Spleen (tissue), 7 donors: ENCODE data around the gene SOD2.

ENCODE experiments used
- POLR2A ChIP-seq, 3 donors: fragments of 450-650 bp; IDR thresholded peaks; one replicate each; pipeline ENCODE4 v1.5.1; 2017; ENCODE audit warnings: antibody characterized with exemption in 3 of 3, mild to moderate bottlenecking in 1 of 3
- POLR2AphosphoS5 ChIP-seq, 3 donors: sonication (generic); formaldehyde crosslinking; IDR thresholded peaks; one replicate each; pipeline ENCODE4 v1.5.1; 2017; ENCODE audit warnings: antibody characterized with exemption in 3 of 3
- TF ChIP-seq, protein P1 (sequence below), 11 experiments: fragments of 200-600 bp in 7 of 11; fragments of 450-650 bp in 4 of 11; sonication (generic) in 4 of 11; IDR thresholded peaks in 8 of 11; conservative IDR thresholded peaks in 3 of 11; 1 replicate in 7 of 11; 2 replicates in 4 of 11; pipeline versions ENCODE4 v1.4.0 to v1.8.0; 2016 to 2021; ENCODE audit warnings: antibody characterized with exemption in 11 of 11, inconsistent platforms in 4 of 11, mild to moderate bottlenecking in 1 of 11
- donor health status: DM: no; HTN: no; CAD: no; lungs with moderate emphysema.
- donor health status: DM: no; HTN: no; CAD: no.
- donor health status: DM: no; HTN: no; CAD: no.

DNA sequence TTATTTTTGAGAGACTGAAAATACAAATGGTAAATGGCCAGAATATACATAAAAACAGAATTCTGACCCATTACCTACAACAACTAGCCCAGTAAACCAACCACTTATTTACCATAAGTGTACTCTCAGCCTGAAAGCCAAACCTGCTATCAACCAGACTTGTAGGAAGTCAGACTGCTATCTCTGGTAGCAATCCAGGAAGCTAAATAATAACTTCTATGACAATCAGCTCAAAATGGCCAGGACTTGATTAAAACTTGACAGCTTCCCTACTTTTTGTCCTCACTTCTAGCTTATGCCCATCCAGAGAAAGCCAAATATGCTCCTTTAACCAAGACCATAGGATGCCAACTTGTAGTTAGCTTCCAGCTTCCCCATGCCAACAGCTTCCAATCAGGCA lies 29.6 kb upstream of the SOD2 start:
- TF ChIP-seq, protein P1, sequence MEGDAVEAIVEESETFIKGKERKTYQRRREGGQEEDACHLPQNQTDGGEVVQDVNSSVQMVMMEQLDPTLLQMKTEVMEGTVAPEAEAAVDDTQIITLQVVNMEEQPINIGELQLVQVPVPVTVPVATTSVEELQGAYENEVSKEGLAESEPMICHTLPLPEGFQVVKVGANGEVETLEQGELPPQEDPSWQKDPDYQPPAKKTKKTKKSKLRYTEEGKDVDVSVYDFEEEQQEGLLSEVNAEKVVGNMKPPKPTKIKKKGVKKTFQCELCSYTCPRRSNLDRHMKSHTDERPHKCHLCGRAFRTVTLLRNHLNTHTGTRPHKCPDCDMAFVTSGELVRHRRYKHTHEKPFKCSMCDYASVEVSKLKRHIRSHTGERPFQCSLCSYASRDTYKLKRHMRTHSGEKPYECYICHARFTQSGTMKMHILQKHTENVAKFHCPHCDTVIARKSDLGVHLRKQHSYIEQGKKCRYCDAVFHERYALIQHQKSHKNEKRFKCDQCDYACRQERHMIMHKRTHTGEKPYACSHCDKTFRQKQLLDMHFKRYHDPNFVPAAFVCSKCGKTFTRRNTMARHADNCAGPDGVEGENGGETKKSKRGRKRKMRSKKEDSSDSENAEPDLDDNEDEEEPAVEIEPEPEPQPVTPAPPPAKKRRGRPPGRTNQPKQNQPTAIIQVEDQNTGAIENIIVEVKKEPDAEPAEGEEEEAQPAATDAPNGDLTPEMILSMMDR (IDR thresholded peaks at IDR 0.05 in 8 of 11, conservative IDR thresholded peaks at IDR 0.05 in 3 of 11) = no peak
- TF ChIP-seq POLR2AphosphoS5 (IDR thresholded peaks at IDR 0.05) = no peak
- no peak for TF ChIP-seq POLR2A (IDR thresholded peaks at IDR 0.05)
